NCI-H1417 treated with DMSO at 0.1 percent for 48 hours (cell line): Measurements from ENCODE around the gene RAPGEF5.
"Not testable (repeated sequence)": the region's sequence is repeated elsewhere in the genome, so short reads cannot be mapped to it uniquely, and the experiment has no call there.

Experiments used
- DNase-seq: peaks from one replicate; lab custom pipeline; 2025; lab: John Stamatoyannopoulos, UW

Gene RAPGEF5

DNA sequence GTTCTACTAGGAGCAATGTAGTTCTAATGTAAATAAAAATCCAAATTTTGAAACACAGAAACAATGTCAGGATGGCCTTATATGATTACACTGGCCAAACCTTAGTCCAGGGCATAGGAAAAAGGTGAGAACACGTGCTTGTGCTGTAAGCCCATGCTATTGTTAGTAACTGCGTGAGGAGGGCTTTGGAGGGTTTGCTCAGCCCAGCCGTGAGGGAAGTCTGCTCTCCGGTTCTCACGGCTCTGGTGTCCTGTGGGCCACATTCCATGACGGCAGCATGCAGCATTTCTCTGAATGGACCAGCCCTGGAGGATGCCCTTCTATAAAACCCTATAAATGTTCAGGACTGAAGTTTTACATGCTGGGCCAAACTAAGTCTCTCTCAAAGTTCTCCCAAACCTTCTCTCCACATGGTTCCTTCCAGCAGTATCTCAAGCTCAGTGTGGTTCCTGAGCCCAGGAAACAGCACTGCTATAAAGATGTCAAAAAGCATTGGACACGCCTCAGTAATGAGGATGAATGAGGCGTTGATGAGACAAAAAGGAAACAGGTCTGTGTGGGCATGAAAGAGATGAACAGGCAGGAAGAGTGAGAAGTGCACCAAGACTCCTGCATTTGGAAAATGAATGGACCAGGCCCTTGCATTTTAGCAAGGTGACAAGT is 236.4 kb downstream of the RAPGEF5 start:
- DNase-seq: no peak

DNA sequence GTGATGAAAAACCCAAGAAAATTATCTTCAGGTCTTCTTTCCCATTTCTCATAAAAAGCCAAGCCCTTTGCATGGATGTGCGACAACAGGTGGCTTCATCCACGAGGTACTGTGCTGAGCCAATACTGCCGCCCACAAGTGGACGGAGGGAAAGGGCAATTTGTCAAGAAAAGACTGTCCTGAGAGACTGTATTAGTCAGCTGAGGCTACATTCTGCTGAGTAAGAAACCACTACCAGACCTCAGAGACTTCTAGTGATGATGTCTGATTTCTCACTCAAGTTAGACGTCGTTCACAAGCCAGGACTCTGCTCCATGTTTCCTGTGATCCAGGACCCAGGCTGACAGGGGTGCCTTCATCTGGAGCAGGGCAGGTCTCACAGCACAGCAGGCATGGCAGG is 239.7 kb downstream of the RAPGEF5 start:
- DNase-seq: no peak

DNA sequence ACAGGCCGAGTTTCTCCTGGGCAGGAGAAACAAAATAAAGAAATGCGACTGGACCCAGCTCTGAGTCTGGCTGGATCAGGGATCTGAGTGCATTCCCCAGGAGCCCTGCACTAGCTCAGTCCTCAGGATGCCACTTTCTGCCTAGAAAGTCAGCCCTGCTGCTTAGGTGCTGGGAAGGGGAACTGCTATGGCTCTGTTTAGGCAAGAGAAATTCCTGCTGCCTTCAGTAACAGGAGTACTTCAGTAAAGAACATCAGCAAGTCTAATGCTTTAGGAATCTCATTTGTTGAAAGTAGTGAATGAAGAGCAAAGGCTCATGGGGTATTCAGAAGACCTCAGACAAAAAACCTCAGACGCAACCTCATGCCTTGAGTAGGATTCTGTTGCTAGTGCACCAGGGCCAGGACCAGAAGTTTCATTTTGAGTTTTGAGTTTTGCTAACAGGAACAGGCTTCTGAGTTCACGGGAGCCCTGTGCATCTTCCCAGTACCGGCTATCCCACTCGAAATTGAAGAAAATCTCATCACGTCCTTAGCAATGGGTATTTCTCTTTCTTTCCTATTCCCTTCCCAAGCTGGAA is 240.4 kb downstream of the RAPGEF5 start:
- no peak for DNase-seq

DNA sequence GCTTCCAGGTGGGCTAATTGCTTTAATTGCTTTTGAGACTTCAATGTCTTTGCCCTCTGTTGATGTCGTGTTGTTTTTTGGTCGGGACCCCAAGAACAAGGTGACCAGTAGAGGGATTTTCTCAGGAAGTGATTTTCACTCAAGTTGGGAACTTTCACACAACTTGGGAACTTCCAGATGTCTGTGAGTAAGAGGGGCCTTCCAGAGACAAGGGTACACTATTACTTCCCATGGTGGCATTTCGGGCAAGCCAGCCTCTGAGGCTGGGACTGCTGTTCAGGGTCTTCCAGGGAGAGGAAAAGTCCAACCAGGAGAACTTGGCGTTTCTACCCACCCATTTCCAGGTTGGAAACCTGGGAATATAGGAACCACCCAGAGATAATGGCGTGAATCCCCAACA is 241.3 kb downstream of the RAPGEF5 start:
- DNase-seq: no peak

DNA sequence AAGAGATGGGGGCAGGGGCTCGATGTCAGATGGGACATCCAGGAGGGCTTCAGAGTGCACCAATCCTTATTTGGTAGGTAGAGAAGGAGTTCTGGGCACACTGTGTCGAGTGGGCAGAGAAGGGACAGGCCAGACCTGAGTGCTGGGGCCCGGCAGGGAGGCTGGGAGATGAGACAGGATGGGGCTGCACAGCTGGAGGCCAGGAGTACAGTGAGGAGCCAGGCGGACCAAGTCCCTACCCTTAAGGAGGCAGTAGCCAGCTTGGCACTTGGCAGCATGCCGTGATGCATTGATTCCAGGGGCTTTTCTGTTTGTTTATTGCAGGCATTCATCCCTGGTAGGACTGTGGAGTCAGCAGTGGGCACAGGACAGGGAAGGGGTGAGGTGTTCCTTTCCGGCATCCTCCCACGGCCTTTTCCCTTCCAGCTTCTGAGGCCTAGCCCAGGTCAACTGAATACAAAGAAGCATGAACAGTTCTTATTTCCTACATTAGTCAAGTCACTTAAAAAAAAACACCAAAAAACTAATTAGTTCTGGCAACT is 242.4 kb downstream of the RAPGEF5 start:
- DNase-seq: no peak

DNA sequence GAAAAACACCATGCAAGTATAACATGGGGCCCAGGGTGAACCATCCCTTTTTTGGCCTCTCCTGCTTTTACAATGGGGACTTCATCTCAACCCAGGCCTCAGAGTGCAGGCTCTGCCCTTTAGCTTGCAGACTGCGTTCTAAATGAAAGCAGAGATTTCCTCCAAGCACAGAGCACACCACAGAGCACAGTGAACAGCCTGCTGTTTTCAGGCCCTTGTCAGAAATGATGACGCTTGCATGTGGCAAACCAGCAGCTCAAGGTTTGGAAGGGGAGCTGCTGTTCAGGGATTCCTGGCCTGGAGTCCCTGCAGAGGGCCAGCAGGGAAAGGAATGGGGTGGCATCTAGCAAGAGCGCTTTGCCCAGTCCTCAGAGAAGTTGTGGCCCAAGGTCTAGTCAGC is 243.9 kb downstream of the RAPGEF5 start:
- DNase-seq: no peak

DNA sequence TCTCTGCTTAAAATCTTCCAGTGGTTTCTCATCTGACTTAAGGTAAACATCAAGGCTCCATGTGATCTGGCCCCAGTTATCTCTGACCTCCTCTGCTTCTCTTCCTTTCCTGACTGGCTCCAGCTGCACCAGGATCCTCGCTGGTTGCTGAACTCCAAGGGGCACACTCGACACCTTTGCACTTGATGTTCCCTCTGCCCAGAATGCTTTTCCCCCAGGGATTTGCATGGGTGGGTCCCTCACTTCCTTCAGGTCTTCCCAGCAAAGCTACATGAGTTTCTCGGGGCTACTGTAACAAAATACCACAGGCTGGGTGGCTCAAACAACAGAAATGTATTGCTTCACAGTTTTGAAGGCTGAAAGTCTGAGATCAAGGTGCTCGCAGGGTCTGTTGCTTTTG is 245.3 kb downstream of the RAPGEF5 start:
- DNase-seq: no peak

DNA sequence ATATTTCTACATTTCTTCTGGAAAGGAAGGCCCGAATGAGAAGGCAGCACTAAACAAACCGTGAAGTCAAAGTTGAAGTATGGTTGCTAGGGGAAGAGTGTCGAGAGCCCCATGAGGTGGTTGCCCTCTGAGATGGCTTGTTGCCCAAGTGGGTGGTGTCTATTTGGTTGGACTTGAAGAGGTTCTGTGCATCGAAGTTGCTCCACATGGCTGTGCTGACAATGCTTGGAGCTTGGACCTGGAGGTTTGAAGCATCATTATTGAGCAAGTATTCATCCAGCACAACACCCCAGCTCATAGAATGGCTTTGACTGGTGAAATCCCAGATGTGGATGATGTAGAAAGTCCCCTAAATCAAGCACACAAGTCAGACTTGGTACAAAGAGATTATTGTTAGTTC is 246.1 kb downstream of the RAPGEF5 start:
- no peak for DNase-seq

DNA sequence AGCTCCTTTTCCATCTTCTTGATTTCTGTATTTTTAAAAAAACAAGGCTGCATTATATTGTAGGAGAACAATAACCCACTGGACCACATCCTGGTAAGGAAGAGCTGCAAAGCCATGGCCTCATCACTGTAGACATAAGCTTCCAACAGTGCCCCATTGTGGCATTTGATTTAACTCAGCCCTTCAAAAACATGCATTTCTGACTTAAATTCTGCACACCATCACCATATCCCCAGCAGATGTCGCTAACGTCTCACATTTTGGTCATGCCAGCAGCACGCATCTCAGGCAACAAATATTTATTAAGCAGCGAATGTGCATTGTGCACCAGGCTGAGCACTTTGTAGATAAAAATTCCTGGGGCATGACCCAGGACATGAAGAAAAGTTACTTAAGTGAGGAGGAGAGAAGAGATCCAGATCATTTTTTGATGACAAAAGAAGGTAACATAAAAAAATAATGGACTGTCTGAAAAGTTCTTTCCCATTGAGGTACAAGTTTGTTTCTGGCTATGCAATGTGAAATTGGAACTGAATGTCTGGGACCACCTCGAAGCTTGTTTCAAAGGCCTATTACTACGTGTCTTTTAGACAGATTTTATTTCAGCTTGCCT is 246.6 kb downstream of the RAPGEF5 start:
- peak; percentile 62 for DNase-seq

DNA sequence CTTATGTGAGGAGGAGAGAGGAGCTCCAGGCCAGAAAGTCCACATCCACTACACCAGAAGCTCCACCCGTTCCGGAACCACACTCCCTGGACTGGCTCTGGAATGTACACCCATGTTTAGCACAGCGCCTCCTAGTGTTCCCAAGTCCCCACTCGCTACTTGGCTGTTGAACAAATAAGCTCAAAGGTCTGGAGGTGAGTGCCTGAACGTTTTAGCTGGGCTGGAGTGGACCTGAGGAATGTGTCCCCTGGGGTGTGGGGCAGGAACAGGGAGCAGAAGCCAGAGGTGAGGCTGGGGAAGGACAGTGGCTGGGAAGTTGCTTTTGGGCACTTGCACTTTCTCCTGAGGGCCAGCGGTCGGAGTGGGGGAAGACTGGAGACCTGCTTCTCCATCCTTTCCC is 247.2 kb downstream of the RAPGEF5 start:
- DNase-seq: no peak

DNA sequence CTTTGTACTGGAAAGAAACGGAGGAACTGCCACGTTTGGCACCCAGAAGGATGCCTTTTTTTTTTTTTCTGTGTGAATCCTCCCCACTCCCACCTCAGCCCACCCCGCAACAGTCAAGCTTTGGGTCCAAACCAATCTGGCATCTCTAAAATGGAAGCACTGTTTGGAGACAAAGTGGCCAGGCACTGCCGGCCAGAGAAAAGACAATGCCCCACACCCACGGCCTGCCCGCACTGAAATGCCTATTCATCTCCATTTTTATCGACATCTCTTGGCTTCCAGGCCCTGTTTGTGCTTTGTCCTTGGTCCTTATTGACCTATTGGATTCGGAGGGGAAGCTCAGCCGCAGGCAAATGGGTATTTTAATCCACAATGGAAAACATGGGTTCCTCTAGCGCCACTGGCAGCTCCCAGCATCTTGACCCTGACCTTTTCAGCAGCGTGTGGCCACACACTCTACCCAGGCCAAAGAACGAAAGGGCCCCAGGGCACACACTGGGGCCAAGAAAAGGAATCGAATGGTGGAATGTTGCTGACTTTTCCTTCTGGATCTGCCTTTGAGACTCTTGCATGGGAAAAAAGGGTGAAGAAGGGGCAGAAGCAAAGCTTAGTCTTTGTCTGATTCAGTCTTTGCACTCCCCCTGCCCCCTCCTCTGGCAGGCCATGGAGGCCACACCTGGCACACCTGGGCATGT is 248.7 kb downstream of the RAPGEF5 start:
- DNase-seq: no peak

DNA sequence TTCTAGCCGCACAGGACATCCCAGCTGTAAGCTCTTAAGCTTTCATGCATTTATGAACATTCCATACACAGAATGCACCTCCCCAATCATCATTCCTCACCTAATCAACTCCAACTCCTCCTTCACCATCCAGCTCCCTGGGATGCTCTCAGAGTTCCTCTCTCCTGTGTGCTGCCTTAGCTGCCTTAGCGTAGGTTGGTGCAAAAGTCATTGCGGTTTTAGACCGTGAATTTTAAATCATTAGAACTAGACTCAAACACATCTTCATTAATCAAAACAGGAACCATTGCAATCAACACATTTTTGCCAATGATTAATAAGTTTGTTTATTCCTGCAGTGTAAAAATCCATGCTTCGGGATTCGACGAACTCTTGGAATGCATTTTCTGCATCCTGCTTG is 251.4 kb downstream of the RAPGEF5 start:
- no peak for DNase-seq

DNA sequence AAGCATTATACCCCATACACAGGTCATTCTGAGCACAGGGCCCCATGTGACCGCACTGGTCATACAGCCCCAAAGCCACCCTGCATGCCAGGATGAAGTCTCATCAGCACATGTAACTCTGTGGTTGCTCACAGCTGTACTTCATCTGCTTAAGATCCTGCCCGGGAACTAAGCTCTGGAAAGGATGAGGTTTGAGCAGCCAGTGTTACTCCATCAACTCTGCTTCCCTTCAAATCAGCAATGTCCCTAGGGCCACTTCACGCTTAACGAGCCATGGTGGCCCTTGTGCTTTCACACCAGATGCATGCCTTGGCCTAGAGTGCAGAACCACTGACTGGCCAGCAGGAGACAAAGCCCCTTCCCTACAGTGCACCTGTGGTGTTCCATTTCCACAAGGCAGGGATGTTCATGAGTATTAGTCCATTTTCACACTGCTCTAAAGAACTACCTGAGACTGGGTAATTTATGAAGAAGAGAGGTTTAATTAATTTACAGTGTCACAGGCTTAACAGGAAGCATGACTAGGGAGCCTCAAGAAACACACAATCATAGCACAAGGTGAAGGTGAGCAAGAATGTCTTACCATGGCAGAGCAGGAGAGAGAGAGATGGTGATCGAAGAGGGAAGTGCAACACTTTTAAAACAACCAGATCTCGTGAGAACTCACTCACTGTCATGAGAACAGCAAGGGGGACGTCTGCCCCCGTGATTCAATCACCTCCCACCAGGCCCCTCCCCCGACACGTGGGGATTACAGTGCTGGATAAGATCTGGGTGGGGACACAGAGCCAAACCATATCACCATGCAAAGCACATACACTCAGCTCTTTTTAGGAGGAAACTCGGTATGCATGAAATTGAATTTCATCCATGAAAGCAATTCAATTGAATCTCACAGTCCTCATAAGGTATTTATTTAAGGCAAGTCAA is 262.3 kb downstream of the RAPGEF5 start:
- no peak for DNase-seq

DNA sequence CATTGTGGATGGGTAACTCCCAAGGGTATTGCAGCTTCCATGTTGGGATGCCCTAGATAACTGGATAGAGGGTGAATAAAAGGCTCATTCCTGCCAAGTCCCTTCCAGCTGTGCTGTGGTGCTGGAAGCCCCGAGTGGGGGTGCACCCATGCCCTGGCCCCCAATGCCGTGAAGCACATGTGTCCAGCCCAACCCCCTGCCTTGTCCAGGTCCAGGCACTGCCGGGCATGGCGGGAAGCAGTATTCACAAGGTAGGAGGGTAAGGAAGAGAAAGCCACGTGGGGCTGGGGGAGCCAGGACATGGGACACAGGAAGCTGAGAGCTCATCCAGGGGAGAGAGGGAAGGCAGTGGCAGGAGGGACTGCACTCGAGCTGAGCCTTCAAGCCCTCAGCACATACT is 263.0 kb downstream of the RAPGEF5 start:
- no peak for DNase-seq

DNA sequence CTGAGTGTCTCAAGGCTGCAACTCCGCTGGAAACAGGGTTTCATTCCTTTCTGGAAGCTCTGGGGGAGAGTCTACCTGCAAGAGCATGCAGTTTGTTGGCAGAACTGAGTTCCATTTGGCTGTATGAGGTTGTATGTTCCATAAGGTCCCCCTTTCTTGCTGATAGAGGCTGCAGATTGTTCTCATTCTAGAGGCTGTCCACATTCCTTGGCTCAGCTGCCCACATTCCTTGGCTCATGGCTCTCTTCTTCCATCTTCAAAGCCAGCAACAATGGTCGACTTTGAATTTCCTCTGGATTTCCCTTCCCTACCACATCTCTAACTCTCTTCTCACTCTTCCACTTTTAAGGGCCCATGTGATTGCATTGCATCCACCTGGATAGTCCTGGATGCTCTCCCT is 264.0 kb downstream of the RAPGEF5 start:
- no peak for DNase-seq

DNA sequence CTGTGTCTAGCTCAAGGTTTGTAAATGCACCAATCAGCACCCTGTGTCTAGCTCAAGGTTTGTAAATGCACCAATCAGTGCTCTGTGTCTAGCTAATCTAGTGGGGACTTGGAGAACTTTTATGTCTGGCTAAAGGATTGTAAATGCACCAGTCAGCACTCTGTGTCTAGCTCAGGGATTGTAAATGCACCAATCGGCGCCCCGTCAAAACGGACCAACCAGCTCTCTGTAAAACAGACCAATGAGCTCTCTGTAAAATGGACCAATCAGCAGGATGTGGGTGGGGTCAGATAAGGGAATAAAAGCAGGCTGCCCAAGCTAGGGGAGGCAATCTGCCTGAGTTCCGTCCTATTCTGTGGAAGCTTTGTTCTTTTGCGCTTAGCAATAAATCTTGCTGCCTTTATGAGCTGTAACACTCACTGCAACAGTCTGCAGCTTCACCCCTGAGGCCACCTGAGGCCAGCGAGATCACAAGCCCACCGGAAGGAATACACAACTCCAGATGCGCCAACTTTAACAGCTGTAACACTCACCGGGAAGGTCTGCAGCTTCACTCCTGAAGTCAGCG is 265.9 kb downstream of the RAPGEF5 start:
- not testable (repeated sequence) for DNase-seq

DNA sequence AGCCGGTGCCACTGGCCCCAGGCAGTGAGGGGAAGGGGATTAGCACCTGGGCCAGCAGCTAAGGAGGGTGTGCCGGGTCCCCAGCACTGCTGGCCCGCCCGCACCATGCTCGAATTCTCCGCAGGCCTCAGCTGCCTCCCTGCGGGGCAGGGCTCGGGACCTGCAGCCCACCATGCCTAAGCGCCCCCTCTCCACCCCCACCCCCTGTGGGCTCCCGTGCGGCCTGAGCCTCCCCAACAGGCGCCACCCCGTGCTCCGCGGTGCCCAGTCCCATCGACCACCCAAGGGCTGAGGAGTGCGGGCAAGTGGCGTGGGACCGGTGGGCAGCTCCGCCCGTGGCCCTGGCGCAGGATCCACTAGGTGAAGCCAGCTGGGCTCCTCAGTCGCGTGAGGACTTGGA is 266.4 kb downstream of the RAPGEF5 start:
- no peak for DNase-seq

DNA sequence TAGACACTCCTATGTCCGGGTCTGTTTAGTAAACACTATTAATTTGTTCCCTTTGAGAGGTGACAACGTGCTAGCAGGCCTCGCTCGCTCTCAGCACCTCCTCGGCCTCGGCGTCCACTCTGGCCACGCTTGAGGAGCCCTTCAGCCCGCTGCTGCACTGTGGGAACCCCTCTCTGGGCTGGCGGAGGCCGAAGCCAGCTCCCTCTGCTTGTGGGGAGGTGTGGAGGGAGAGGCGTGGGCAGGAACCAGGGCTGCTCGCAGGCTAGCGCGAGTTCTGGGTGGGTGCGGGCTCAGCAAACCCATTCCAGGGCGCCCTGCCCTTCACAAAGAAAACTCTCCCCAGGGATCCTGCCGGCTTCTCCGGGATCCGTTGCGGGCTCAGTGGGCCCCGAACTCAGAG is 266.8 kb downstream of the RAPGEF5 start:
- no peak for DNase-seq

DNA sequence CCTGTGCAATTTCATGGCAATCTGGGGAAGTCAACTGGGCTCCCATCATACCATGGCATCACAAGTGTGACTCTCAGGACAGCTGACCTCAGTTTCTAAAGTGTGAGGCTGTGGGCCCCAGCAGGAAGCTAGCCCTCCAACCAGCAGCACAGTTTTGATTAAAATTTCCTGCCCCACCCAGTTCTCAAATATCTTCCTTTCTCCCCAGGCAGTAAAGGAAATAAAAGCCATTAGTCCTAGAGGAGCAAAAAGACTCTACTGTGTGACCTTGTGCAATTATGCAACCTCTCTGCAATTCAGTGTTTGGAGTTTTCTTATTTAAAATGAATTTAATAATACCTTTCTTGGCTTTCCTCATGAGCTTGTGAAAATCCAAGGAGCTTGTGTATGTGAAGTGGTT is 268.1 kb downstream of the RAPGEF5 start:
- DNase-seq: no peak

DNA sequence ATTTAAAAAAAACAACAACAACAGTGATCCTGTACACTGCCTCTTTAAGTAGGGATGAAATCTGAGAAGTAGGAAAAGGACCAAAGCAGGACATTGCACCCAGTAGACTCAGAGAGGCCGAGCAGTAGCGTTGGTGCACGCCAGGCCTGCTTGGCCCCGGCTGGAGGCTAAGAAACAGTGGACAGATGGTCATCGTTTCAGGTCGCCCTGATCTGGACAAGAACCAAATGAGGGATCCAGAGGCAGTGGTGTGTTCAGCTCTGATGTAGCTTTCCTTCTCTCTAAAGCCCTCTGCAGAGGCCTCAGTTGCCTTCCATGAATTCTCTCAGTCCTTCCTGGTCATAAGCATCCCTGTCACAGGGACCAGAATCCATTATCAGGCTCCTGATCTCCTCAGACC is 269.1 kb downstream of the RAPGEF5 start:
- DNase-seq: no peak

DNA sequence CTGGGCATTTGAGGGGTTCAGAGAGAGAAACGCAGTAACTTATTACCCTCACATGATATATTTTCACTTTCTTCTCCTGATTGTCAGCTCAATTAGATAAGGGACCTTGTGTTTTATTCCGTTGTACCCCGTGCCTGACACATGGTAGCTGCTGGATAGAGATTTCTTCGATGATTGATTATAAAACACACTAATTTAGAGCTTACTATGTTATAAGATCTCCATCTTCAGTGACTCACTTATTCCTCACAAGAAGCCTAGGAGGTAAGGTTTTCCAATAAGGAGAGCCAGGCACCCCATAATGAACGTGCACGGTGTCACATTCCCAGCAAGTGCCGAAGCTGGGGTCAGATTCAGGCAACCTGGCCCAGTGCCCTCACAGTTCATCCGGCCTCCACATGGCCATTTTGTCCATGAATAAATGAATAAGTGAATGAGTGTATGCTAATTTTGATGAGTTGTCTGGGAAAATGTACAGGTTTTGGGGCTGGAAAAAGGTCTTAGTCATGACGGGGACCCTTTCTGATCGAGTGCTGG is 273.2 kb downstream of the RAPGEF5 start:
- no peak for DNase-seq
